Measurements from ENCODE around the gene BTN1A1.
"Not testable (repeated sequence)": the region's sequence is repeated elsewhere in the genome, so short reads cannot be mapped to it uniquely, and the experiment has no call there.

BTN1A1 gene

GRCh38 chr6:26537160-26537845 lies 37.2 kb downstream of the BTN1A1 start:
- DNase-seq (ENCODE audit: low read depth, low spot score) = peak; percentile 80

DNA sequence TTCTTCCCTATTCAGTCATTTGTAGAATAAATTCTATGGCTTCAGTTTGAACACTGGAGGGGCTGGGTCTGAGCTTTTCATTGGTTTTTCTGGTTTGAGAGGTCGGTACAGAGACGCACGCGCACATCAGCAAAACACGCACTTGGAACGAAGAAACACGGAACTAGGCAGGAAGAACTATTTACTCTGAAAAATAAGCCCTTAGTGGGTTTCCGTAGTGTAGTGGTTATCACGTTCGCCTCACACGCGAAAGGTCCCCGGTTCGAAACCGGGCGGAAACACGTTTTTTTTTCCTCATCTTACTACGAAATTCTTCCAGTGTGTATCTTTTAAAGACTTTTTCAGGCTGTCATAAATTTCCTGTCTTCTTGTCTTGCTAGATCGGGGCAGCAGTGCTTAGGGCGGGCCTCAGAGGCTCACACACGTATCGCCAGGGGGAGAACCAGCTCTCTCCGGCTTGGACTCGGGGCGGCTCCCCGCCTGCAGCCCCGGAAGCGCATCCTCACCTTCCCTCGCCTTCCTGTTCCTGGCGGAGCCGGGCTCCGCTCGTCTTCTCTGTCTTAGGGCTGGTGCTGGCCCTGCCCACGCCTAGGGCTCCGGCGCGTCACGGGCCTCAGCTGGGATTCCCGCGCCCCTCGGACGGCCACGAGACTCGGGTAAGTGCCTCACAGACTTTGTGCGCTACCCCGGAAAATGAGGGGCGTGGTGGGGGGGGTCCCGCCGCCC lies 37.9 kb downstream of the BTN1A1 start, which contains the start of gene HMGN4:
HMGN4 (plus strand) TSS at position 521 of the 726 bp plus-strand sequence. CDS start 6,841 bp downstream, outside the sequence.
- peak; percentile 86 for DNase-seq (ENCODE audit: low read depth, low spot score)

DNA sequence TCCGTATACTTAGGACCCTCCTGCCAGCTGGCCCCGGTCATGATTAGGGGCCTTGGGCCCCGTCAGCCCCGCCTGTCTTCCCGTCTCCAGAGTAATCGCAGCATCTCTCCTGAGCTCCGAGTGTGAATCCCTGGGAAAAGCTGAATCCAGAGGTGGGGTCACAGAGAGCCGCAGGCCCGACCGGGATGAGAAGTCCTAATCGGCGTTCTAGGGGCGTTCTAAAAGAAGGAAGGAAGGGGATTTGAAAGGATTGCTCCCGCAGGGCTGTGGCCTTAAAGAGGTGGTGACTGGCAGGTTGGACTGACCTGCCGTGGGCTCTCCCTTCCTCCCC lies 38.4 kb downstream of the BTN1A1 start:
- DNase-seq (ENCODE audit: low read depth, low spot score) = no peak

GRCh38 chr6:26539071-26539615 lies 39.0 kb downstream of the BTN1A1 start:
- no peak for DNase-seq (ENCODE audit: low read depth, low spot score)

GRCh38 chr6:26541579-26541978 lies 41.5 kb downstream of the BTN1A1 start:
- DNase-seq (ENCODE audit: low read depth, low spot score) = no peak

GRCh38 chr6:26543953-26544352 lies 43.9 kb downstream of the BTN1A1 start:
- DNase-seq (ENCODE audit: low read depth, low spot score) = no peak

GRCh38 chr6:26544473-26544872 lies 44.4 kb downstream of the BTN1A1 start:
- DNase-seq (ENCODE audit: low read depth, low spot score) = no peak

- DNase-seq (ENCODE audit: low read depth, low spot score) = no peak
Measured at GRCh38 chr6:26545627-26546026, 45.5 kb downstream of the BTN1A1 start.

GRCh38 chr6:26547363-26547762 lies 47.3 kb downstream of the BTN1A1 start:
- not testable (repeated sequence) for DNase-seq (ENCODE audit: low read depth, low spot score)

GRCh38 chr6:26550250-26550993 lies 50.3 kb downstream of the BTN1A1 start:
- no peak for DNase-seq (ENCODE audit: low read depth, low spot score)

DNA sequence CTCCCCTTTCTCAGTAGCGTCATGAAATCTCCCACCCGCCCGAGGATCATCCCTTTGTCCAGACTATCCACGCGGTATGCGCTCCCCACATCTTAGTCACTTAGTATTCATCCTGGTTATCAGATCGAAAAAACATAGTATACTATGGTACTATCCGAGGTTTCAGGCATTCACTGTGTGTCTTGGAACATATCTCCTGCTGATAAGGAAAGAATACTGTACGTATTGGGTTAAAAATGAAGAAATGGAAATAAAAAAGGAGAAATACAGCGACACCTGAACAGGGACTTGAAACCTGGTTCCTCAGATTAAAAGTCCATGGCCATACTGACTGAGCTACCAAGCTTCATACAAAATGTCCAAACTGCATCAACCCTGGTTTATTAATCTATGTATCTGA lies 52.1 kb downstream of the BTN1A1 start:
- DNase-seq (ENCODE audit: low read depth, low spot score) = no peak

DNA sequence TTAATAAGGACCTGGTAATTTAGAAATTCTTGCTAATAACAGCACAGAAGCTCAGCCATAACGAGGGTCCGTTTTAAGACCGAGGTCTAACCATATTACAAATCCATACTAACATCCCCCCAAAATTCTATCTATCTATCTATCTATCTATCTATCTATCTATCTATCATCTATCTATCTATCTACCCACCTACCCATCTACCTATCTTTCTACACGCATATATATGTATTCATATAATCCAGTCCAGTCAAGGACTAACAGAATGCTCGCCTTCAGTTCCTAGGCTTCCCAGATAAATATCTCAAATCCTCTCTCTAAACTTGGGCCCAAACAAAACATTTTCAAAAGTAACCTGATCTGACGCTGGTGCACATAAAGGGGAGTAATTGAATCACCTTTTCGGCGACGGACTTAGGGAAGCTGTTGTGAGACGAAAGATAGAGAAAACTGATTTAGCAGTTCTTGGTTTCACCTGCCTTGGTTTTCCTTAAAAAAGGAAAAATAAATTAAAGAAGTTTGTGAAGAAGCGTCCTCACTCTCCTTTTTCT lies 52.6 kb downstream of the BTN1A1 start:
- DNase-seq (ENCODE audit: low read depth, low spot score) = no peak

DNA sequence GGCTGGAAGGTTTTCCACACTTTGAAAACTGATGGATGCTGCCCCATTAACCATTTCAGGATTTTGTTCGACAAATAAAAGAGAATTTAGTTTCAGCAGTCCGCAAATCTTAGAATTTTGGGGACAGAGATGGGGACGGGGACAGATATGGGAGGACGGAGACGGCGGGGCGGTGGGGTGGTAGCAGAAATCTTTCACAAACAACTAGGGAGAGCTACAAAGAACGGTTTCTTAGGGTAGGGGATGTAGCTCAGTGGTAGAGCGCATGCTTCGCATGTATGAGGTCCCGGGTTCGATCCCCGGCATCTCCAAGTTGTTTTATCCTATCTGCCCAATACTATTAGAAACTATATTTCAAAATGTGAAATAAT lies 53.1 kb downstream of the BTN1A1 start:
- DNase-seq (ENCODE audit: low read depth, low spot score) = no peak

- DNase-seq (ENCODE audit: low read depth, low spot score) = peak; percentile 88
Measured at GRCh38 chr6:26553635-26554446, 53.7 kb downstream of the BTN1A1 start.

DNA sequence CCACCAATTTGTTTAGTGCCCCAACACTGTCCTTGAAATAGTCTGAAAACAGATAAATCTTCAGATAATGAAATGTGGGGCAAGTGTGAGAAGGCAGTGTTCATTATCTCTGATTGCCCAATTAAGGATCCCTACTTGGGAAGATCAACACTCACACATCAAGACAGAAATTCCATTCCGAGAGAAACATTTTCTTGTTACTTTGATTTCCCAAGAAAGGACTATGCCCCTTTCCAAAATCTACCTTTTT lies 54.3 kb downstream of the BTN1A1 start:
- DNase-seq (ENCODE audit: low read depth, low spot score) = no peak

DNA sequence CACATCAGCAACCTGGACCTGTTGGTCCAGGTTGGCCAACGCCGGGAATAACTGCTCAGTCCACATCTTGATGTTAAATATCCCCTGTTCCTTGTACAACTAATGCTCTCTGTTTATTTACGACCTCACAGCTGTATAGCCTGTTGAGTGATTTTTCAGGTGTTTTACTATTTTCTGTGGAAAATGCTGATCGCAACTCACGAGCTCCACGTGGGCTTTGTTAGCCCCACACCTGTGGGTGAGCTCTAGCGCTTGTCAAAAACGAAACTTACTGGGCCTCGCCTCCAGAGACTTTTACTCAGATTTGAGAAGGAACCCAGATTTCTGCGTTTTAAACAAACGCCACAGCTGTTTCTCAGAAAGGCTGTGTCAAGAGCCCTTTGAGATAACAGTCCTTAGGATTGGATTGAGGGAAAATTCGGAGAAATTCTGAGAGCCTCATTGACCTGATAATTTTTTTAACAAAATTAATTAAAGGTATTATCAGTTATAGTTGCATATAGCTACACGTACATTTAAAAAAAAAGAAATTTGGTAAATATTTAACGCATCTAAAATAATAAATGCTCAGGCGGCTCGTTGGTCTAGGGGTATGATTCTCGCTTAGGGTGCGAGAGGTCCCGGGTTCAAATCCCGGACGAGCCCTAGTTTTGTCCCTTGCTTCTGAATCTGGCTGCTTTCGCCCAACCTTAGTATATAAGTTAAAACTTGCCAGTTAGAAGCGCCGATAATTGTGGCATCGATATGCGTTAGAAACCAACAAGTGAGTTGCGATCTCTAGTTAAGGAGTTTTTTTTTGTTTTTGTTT lies 54.8 kb downstream of the BTN1A1 start:
- DNase-seq (ENCODE audit: low read depth, low spot score) = no peak

- no peak for DNase-seq (ENCODE audit: low read depth, low spot score)
Measured at GRCh38 chr6:26555505-26556262, 55.6 kb downstream of the BTN1A1 start.

DNA sequence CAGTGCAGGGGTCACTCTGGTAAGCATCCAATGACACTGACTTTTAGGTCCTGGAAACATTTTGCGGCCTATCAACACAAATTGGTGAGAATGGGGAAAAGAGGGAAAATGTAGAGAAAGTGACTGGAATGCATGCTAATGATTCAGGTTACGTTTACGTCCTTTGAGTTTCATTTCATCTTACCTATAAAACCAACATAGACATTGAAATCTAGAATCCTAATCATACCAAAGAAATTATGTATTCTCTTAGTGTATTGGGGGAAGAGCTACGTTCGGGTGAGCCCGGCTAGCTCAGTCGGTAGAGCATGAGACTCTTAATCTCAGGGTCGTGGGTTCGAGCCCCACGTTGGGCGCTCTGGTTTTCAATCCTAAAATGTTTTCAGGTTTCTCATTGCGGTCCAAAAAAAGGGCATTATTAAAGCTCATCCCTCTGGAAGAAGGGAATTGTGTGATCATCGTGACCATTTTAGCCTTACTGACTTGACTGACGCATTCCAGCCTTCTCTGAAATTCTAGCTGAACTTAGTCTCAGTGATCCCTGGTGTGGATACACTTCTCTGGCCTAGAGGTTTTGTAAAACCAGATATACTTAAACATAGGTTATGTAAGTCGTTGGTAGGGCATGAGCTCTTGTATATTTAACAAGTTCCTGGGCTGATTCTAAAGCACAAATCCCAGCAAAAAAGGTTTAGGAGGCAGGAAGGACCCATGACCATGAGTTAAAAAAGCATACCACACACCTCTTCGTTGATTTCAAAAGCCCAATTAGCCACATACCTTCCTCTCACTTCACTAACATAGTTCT lies 56.4 kb downstream of the BTN1A1 start:
- no peak for DNase-seq (ENCODE audit: low read depth, low spot score)
